PFSK-1 (cell line): ENCODE measurements around the gene GPLD1.
A peak's percentile ranks its signal among the peaks of the same experiment; 100 is the strongest.

Experiments
- FOXP2 ChIP-seq: optimal IDR thresholded peaks from 2 replicates; pipeline ENCODE3; 2011; ENCODE audit warnings: borderline replicate concordance, control low read depth, inconsistent platforms; ENCODE audit not compliant: insufficient read depth; ENCODE audit errors: extremely low read length, extremely low read depth
- POLR2AphosphoS5 ChIP-seq: IDR thresholded peaks from 2 replicates; pipeline ENCODE4 v1.6.1; 2012; ENCODE audit warnings: low read depth, mild to moderate bottlenecking, control low read depth, low read length, moderate library complexity
- REST ChIP-seq, 2 experiments: IDR thresholded peaks; 2 replicates each; pipeline versions ENCODE4 v1.6.1 to v1.8.0; 2011 to 2012; ENCODE audit warnings: low read depth in 2 of 2, low read length in 2 of 2, control low read depth in 1 of 2, inconsistent platforms in 1 of 2, mild to moderate bottlenecking in 1 of 2, moderate library complexity in 1 of 2; ENCODE audit not compliant: insufficient read depth in 1 of 2
- SIN3A ChIP-seq: IDR thresholded peaks from 2 replicates; pipeline ENCODE4 v1.6.1; 2012; ENCODE audit warnings: mild to moderate bottlenecking, low read length, moderate library complexity, borderline replicate concordance; ENCODE audit not compliant: insufficient read depth
- TAF1 ChIP-seq: IDR thresholded peaks from 2 replicates; pipeline ENCODE4 v1.6.1; 2012; ENCODE audit warnings: low read length, control low read depth, borderline replicate concordance; ENCODE audit not compliant: insufficient read depth

The GPLD1 gene

GRCh38 chr6:24402697-24403500, 86.5 kb downstream of the GPLD1 start, which contains the start of gene MRS2:
TSS of gene MRS2 (plus strand) at chr6:24402936. CDS start at chr6:24403047, 111 bp downstream.
- TF ChIP-seq FOXP2 (peak; percentile 8), POLR2AphosphoS5 (peak; percentile 98), REST (IDR thresholded peaks at IDR 0.05; ENCODE audit: insufficient read depth in 1 of 2, low read depth in 2 of 2, low read length in 2 of 2) (no peak; a peak in 2 of 4 replicates), TAF1 (peak; percentile 88)

- TF ChIP-seq FOXP2 = no peak
- TF ChIP-seq REST (IDR thresholded peaks at IDR 0.05; ENCODE audit: insufficient read depth in 1 of 2, low read depth in 2 of 2, low read length in 2 of 2) = no peak
- TF ChIP-seq SIN3A = no peak
- TF ChIP-seq POLR2AphosphoS5 = no peak
- no peak for TF ChIP-seq TAF1
These were observed 87.9 kb downstream of the GPLD1 start for GRCh38 chr6:24401458-24401857.

DNA sequence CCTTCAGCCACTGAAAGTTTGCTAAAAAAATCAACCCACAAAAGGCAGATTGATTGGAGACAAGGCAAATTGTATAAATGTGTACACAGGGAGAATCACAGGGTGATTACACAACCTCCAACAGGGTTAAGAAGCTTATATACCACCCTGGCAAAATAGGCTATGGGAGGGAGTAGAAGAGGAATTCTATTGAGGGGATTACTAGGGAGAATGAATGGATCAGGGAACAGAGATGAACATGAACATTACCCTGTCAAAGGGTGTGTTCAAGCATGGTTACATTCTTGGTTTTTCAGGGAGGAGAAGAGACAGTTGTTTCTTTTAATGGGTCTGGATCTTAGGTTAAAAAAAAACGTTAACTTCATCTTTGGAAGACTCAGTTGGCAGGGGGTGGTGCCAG, 91.7 kb downstream of the GPLD1 start:
- TF ChIP-seq POLR2AphosphoS5 (no peak), TAF1 (no peak), SIN3A (no peak), REST (IDR thresholded peaks at IDR 0.05; ENCODE audit: insufficient read depth in 1 of 2, low read depth in 2 of 2, low read length in 2 of 2) (no peak), FOXP2 (no peak)

GRCh38 chr6:24396824-24397223, 92.6 kb downstream of the GPLD1 start:
- no peak for TF ChIP-seq TAF1
- no peak for TF ChIP-seq FOXP2
- no peak for TF ChIP-seq REST (IDR thresholded peaks at IDR 0.05; ENCODE audit: insufficient read depth in 1 of 2, low read depth in 2 of 2, low read length in 2 of 2)
- TF ChIP-seq SIN3A = no peak
- TF ChIP-seq POLR2AphosphoS5 = no peak
